TTC549 (cell line): Measurements from ENCODE around the gene ECEL1.
"Not testable (repeated sequence)": the region's sequence is repeated elsewhere in the genome, so short reads cannot be mapped to it uniquely, and the experiment has no call there.

Experiments used
- FAIRE-seq: peaks from 2 replicates; lab custom pipeline; 2012; peaks lifted over from hg19 to GRCh38; lab: Jason Lieb, UNC

ECEL1 gene

DNA sequence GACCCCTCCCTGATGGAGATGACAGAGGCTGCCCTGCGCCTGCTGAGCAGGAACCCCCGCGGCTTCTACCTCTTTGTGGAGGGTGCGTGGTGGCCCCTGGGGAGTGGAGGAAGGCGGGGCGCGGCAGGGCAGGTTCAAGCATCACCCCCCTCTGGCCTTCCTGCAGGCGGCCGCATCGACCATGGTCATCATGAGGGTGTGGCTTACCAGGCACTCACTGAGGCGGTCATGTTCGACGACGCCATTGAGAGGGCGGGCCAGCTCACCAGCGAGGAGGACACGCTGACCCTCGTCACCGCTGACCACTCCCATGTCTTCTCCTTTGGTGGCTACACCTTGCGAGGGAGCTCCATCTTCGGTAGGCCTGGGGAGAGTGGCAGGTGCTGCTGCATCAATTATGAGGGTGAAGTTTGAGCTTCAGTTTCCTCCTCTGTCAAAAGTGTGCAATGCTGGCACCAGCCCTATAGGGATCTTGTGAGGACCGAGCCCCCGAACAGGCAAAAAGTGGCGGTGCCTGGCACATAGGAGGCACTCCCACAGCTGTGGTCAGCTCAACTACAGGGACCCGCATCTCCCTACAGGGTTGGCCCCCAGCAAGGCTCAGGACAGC lies 29.5 kb downstream of the ECEL1 start:
- FAIRE-seq: no peak

DNA sequence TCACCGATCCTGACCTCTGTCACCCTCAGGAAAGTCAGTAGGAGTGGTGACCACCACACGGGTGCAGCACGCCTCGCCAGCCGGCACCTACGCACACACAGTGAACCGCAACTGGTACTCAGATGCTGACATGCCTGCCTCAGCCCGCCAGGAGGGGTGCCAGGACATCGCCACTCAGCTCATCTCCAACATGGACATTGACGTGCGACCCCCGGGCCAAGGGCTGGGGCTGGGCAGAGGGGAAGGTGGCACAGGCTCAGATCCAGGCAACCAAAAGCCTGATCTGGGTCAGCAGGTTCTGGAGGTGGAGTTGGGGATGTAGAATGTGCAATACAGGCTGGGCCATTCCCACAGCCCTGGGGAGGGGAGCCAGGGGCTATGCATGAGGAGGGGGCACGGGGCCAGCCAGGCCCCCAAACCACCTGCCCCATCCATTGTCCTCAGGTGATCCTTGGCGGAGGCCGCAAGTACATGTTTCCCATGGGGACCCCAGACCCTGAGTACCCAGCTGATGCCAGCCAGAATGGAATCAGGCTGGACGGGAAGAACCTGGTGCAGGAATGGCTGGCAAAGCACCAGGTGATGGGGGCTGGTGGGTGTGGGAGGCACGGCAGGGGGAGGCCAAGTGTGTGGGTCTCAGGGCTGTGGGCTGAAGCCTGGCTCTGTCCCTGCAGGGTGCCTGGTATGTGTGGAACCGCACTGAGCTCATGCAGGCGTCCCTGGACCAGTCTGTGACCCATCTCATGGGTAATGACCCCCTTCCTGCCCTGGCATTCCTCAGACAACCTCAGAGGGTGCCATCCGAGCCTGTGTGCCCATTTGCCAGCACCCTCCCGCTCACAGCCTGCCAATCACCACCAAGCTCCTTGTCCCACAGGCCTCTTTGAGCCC lies 30.3 kb downstream of the ECEL1 start:
- FAIRE-seq: no peak

DNA sequence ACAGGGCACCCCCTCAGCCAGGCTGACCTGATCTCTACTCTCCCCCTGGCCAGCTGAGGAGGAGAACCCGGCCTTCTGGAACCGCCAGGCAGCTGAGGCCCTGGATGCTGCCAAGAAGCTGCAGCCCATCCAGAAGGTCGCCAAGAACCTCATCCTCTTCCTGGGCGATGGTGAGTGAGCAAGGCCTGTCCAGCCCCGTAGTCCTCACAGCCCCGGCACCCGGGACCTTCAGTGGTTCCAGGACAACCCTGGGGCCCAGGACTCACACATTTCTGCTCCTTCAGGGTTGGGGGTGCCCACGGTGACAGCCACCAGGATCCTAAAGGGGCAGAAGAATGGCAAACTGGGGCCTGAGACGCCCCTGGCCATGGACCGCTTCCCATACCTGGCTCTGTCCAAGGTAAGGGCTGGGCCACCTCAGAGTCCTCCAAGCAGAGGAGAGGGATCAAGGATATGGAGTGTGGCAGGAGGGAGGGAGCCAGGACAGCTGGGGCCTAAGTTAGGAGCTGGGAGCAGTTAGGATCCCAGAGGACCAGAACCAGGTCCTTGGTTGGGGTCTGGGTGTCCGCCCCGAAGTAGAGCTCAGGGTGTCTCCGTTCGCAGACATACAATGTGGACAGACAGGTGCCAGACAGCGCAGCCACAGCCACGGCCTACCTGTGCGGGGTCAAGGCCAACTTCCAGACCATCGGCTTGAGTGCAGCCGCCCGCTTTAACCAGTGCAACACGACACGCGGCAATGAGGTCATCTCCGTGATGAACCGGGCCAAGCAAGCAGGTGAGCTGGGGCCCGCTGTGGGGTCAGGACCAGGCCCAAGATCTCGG lies 31.1 kb downstream of the ECEL1 start:
- FAIRE-seq: no peak

DNA sequence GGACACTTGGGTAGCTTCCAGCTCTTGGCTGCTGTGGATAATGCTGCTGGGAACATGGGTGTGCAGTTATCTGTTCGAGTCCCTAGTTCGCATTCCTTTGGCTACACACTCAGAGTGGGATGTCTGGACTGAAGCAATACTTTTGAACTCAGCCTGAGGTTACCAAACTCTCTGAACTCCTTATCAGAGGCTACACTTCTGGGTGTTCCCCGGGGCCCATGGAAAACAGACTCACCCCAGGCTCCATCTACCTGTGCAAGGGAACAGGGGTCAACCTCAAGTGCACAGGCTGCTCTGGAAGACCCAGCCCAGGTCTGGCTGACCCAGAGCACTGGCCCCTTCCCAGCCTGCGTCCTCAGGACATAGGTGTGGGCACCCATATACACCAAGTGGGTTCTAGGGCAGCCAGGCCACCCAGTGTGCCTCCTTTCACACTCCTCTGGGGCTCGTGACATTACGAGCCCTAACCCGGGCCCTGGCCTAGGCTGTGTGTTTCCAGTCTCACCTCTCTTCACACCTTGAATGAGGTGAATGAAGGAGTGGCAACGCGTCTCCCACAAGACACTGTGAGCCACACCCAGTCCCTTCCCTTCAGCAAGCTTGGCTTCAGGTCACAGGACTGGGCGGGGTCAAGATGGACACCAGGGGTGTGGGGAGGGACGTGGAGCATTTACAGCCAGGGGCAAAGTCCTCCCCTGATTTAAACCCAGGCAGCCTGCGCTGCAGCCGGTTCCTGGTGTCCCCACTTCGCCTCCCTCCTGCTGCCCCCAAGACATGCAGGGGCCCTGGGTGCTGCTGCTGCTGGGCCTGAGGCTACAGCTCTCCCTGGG lies 32.0 kb downstream of the ECEL1 start, which contains the start of gene ALPI:
ALPI (plus strand) TSS at position 728 of the 830 bp plus-strand sequence; CDS start at position 775, 47 bp downstream.
- no peak for FAIRE-seq

DNA sequence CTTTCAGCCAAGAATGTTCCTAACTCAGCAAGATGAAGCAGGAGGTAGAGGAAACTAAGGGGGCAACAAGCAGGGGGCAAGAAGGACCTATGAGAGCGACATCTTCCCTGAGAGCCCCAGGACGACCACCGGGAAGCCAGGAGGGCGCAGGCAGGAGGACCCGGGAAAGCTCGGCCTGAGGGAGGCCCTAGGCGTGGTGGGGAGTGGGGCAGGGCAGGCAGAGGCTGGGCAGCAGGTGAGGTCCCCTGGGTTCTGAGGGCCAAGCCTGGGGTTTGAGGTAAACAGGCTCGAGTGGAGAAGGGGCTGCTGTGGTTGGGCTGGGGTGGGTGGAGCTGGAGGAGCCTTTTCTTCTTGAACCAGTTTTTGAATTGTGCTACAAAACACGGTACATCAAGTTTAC lies 33.0 kb downstream of the ECEL1 start:
- no peak for FAIRE-seq

DNA sequence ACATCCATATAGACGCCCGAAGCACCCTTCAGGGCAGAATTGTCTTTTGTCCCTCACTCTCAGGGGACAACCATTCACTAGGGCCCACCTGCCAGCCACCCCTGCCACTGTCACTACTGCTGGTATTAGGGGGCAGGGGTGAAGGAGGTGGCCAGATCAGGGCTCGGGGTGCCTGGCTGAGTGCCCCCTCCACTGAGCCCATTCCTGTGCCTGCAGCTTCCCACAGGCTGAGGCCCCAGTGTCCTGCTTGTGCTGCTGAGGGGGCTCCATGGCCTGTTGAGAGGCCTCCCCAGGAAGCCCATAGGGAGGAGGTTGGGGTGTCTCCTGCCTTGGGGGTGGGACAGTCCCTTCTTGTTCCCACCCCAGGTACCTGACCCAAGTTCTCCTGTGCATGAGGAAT lies 36.0 kb downstream of the ECEL1 start:
- not testable (repeated sequence) for FAIRE-seq

DNA sequence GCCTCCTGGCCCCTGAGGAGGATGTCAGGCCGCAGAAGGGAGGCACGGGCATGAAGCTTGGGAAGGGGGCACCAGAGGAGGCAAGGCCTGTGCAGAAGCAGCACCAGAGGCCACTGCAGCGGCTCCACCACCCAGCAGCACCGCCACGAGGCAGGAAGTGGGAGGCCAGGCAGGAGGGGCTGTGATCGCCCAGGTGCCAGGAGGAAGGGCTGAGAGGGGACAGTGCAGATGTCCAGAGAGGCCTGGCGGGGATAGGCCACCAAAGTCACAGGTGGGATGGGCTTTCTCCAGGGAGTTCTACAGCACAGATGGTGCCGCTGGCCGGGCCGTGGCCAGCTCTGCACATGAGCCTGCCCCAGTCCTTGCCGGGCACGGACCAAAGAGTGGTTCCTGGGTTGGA lies 37.7 kb downstream of the ECEL1 start:
- no peak for FAIRE-seq

DNA sequence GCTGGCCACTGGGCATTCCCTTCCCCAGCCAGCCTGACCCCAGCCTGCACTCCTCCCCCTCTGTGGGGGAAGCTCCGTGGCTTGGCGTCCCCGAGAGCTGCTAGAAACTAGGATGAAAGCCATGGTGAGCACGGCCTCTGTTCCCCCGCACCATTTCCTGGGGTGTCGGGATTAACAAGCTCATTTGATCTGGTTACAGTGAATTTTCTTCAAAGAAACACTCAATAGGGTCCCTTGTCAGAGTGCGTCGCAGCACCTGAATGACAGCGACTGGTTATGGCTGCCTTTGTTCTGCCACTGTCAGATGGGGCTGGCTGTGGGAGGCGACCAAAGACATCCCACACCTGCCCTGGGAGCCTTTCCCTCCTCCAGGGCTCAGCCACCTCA lies 39.3 kb downstream of the ECEL1 start:
- no peak for FAIRE-seq

DNA sequence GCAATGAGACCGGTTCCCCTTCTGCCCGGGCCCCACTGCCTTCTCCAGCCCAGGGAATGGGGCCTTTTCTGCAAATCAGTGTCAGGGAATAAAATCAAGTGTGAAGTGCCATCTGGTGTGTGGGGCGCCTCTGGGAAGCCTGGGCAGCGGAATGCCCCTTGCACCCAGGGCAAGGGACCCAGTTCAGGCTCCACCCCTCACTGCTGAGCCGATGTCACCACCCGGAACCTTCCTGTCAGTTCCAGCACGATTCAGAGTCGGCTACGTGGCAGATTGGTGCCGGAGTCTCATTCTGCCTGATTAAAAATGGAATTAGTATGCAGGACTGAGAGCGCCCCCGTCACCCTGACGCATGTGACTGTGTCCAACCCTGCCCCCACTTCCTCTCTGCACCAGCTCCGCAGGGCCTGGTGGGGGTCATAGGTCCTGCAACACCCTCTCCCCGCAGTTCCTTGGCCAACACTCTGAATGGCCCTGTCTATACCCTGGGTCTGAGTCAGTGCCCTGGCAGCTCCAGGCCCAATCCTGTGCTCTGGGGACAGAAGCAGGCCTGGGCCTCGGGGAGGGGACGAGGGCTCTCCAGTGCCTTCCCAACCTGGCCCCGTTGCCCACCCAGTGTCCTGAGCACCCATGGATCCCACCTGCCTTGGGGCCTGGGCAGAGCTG lies 39.9 kb downstream of the ECEL1 start:
- no peak for FAIRE-seq

DNA sequence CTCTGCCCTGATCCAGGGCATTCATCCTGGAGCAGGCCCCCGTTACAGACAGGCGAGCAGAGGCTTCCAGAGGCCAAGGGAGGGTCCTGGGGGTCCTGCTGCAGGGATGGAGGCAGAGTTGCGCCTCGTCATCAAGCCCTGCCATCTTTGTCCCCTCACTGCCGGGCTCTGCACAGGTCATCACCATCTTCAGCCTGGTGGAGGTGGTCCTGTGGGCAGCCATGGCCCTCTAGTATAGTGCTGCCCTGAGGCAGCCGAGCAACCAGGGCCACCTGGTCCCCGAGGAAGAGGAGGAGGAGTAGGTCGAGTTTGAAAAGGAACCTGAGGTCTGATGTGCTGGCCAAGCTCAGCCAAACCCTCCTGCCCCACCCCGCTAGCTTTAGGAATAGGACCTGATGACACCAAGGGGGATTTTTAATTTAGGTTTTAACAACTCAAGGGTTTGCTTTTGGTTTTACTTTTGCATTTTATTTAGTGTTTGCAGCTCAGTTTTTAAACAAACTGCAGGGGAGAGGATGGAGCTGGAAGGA lies 40.5 kb downstream of the ECEL1 start:
- FAIRE-seq: no peak

DNA sequence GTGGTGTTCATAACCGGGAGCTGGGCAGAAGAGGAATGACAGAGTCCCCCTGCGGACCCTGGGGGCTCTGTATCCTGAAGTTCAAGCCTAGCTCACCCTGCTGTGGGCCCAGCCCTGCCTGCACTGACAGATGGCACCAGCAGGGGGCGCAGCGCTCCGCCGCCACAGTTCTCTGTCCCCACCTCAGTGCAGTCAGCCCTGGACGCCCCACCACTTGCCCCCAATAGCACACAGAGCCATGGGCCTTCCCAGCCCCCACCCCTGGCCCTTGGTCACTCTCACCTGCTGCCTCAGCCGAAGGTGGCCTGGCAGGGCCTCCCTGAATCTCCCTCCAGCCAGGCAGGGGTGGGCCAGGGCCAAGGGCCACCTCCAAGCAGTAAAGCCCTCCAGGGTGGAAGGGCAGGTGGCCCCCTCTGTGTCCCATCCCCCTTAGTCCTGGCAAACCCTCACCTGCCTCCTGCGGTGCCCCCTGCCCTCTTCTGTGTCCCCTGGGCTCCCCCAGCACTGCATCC lies 41.3 kb downstream of the ECEL1 start:
- FAIRE-seq: not testable (repeated sequence)

DNA sequence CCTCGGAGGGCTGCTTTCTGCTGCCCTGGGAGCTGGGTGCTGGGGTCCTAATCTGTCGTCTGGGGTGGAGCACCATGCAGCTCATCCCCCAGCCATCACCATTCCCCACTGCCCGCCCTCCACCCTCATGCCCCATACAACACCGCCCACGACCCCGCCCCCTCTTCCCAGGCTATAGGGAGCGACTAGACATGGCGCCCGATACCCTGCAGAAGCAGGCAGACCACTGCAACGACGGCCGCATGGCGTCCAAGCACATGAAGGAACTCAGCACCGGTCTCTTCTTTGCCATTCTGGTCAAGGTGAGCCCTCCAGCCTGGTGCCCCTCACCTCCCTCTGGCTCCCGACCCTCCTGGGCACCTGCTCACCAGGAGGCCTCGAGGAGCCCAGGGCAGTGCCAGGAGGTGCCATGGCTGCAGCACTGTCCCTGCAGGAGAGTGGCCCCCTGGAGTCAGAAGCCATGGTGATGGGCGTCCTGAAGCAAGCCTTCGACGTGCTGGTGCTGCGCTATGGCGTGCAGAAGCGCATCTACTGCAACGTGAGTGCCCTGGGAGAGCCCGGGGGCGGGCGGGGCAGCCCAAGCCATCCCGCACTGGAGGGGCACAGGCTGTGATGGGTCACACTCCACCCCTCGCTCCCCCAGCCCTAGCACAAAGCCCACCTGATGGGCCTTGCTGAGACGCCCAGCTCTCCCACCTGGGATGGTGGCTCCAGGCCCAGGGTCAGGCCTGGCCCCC lies 42.3 kb downstream of the ECEL1 start:
- not testable (repeated sequence) for FAIRE-seq

DNA sequence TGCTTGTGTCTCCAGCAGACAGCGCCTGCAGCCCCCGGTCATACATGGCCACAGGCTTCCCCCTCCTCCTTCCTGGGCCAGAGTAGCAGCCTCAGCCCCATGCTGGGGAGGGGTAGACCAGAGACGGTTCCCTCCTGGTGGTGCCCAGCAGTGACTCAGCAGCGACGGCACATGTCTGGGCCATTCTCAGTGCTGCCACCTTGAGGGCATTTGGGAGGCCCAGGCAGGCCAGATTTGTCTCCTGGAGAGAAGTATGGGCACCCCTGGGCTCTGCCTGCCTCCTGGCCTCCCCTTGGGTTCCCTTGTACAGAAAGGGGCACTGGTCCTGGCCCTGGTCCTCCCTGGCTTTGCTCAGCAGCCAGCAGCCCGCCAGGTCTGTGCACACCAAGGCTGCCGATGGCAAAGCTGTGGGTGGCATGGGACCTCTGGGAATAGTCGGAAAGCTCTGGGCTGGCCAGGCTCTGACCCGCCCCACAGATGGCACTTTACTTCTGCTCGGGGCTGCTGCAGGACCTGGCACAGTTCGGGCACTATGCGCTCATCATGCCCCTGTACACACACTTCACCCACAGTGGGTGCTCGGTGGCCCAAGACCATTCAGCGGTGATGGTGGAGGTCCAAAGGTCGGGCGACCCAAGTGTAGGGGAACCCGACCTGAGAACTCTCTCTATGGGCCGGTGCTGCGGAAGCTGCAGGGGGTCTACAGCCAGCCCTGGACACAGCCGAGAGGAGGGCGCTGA lies 43.1 kb downstream of the ECEL1 start:
- no peak for FAIRE-seq

DNA sequence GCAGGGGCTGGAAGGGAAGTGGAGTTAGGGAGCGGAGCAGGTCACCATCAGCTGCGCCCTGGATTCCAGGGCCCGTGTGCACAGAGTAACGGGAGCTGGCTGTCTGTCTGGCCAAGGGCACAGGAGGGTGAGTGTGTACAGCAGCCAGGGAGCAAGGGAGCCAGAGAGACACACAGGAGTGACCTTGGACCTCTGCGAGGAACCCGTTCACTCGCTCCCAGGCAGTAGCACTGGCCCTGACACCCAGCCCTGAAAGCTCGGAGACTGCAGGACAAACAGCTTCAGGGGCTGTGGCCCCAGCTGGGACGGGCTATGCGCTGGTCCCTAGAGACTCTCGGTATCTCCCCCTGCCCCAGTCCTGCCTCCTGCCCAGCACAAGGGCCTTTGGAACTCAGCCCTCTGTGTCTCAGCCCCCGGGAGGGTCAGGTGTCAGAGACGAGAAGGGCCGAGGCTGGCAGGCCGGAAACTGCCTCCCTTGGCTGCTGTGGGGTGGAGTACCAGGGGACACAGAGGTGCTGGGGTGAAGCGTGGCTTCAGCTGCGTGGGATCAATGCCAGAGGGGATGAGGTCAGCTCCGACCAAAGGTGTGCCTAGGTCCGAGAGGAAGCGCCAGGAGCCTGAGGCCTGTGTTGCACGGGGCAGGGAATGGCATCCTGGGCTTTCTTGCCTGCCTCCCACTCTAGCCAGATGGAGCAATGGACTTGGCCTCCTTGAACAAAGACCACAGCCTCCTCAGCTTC lies 43.8 kb downstream of the ECEL1 start:
- FAIRE-seq: not testable (repeated sequence)

DNA sequence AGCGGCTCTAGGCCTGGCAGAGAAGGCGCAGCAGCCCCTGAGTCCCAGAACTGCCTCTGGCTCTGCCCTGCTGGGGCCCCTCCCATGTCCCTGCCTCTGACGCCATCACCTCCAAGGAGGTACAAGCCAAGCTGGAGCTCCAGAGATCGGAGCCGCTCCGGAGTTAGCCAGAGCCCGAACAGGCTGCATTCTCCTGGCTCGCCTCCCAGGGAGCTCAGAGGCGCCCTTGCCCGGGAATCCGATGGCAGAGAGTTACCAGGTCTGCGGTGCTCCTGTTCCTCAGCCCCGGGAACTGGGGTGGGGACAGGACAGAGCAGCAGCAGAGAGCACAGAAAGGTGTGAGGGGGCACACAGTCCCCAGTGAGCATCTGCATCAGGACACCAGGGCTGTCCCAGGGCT lies 44.6 kb downstream of the ECEL1 start:
- FAIRE-seq: not testable (repeated sequence)

DNA sequence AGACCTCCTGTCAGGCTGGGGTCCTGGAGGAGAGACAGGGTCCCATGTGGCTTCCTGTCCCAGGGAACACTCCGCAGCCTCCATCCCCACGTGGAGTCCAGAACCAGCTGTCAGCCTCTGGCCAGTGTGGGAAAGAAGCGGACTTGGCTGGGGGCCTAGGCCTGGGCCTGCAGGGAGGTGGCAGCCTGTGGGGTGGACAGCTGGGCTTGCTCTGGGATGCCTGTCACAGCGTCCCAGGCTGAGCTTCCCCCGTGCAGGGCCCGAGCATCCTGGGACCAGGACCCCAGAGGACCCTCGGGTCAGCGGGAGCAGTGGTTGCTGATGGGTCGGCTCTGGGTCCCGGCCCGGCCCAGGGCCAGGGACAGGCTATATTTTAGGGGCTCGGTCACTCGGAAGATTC lies 45.2 kb downstream of the ECEL1 start:
- FAIRE-seq: not testable (repeated sequence)

DNA sequence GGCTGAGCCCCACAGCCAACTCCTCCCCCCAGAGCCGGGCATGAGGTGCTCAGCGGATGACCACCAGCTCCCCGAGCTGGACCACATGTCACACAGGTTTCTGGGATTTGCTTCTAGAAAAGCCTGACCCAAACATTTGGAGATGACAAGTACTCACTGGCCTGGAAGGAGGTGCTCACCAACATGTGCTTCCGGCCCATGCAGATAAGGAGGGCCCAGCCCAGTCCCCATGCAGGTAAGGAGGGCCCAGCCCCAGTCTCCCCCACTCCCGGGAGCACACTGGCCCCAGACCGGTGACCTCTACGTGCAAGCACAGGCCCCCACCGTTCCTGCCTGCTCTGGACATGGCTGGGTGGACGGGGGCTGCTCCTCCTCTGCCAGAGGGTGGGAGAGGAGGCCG lies 45.7 kb downstream of the ECEL1 start:
- FAIRE-seq: not testable (repeated sequence)

DNA sequence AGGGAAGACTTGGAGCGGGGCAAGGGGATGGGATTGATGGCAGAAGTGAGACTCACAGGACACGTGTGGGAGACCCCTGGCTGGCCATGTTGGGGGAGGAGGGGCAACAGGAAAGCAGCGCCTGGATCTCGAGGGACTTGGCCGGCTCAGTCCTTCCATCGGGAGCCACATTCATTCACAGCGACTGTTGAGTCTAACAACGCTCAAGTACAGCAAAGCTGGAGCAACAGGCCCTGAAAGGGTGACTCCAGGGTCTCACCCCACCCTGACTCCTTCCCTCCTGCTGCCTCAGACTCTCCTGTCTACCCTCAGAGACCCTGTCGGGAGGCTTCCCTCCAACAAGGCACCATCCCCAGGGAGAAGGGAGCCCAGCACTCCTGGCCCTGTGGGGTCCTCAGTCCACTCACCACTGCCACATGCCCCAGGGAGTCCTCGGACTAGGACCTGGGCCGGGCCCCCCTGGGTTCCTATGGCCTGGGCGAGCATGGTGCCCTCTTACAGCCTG lies 46.4 kb downstream of the ECEL1 start:
- no peak for FAIRE-seq
